Astrocyte (in vitro differentiated cells and primary cell): ENCODE results near the gene EPS8L1. TPM values are rescaled to one million over a fixed set of nuclear protein-coding genes. Genes with fewer than 3 reads are reported as not detected.
"Not testable (repeated sequence)": the region's sequence is repeated elsewhere in the genome, so short reads cannot be mapped to it uniquely, and the experiment has no call there.

Experiments
- DNase-seq: peaks from one replicate; pipeline ENCODE4 v3.0.0-alpha.2; 2010; ENCODE audit warnings: low read depth
- FAIRE-seq: peaks from 2 replicates; lab custom pipeline; 2011; peaks lifted over from hg19 to GRCh38; lab: Jason Lieb, UNC
- H2AFZ ChIP-seq: 2 replicates; pipeline ENCODE4 v1.6.0; 2012; ENCODE audit warnings: low read depth, low read length, inconsistent platforms
- H3K27ac ChIP-seq: 2 replicates; pipeline ENCODE4 v1.5.1; 2011; ENCODE audit warnings: low read depth, low read length, inconsistent platforms
- H3K27me3 ChIP-seq: 2 replicates; pipeline ENCODE4 v1.6.0; 2011; ENCODE audit warnings: low read length, inconsistent platforms; ENCODE audit not compliant: insufficient read depth
- H3K36me3 ChIP-seq: 2 replicates; pipeline ENCODE4 v1.5.1; 2011; ENCODE audit warnings: low read length, inconsistent platforms; ENCODE audit not compliant: insufficient read depth
- H3K4me1 ChIP-seq: 2 replicates; pipeline ENCODE4 v1.5.1; 2011; ENCODE audit warnings: low read length, inconsistent platforms; ENCODE audit not compliant: insufficient read depth
- H3K4me2 ChIP-seq: 2 replicates; pipeline ENCODE4 v1.6.0; 2012; ENCODE audit warnings: low read length, inconsistent platforms
- H3K4me3 ChIP-seq: 2 replicates; pipeline ENCODE4 v1.5.1; 2011; ENCODE audit warnings: low read depth, mild to moderate bottlenecking, low read length, inconsistent platforms; ENCODE audit not compliant: insufficient read depth
- H3K79me2 ChIP-seq: 2 replicates; pipeline ENCODE4 v1.6.0; 2012; ENCODE audit warnings: mild to moderate bottlenecking, low read length, inconsistent platforms; ENCODE audit not compliant: insufficient read depth
- H3K9ac ChIP-seq: 2 replicates; pipeline ENCODE4 v1.6.0; 2012; ENCODE audit warnings: mild to moderate bottlenecking, low read length, inconsistent platforms
- H3K9me3 ChIP-seq: 2 replicates; pipeline ENCODE4 v1.5.1; 2012; ENCODE audit warnings: low read depth, mild to moderate bottlenecking, low read length, inconsistent platforms; ENCODE audit not compliant: insufficient read depth
- H4K20me1 ChIP-seq: 2 replicates; pipeline ENCODE4 v1.6.0; 2012; ENCODE audit warnings: low read length, inconsistent platforms; ENCODE audit not compliant: insufficient read depth
- H3K27ac Mint-ChIP-seq: one replicate; pipeline ENCODE4 v1.8.0; 2021; ENCODE audit warnings: mild to moderate bottlenecking, mixed read lengths; ENCODE audit not compliant: unreplicated experiment
- H3K27me3 Mint-ChIP-seq: one replicate; pipeline ENCODE4 v1.8.0; 2021; ENCODE audit warnings: low read depth, mixed read lengths; ENCODE audit not compliant: unreplicated experiment
- H3K36me3 Mint-ChIP-seq: one replicate; pipeline ENCODE4 v1.8.0; 2021; ENCODE audit warnings: low read depth, mixed read lengths; ENCODE audit not compliant: unreplicated experiment
- H3K4me1 Mint-ChIP-seq: one replicate; pipeline ENCODE4 v1.8.0; 2021; ENCODE audit warnings: low read depth, mixed read lengths; ENCODE audit not compliant: unreplicated experiment
- H3K4me3 Mint-ChIP-seq: one replicate; pipeline ENCODE4 v1.8.0; 2021; ENCODE audit warnings: mild to moderate bottlenecking, moderate library complexity, mixed read lengths; ENCODE audit not compliant: unreplicated experiment
- H3K9me3 Mint-ChIP-seq: one replicate; pipeline ENCODE4 v1.8.0; 2021; ENCODE audit warnings: mild to moderate bottlenecking, mixed read lengths; ENCODE audit not compliant: unreplicated experiment
- CTCF ChIP-seq: IDR thresholded peaks from 2 replicates; pipeline ENCODE4 v1.5.1; 2011; ENCODE audit warnings: low read depth, mild to moderate bottlenecking, inconsistent platforms, low read length, moderate library complexity; ENCODE audit not compliant: insufficient read depth
- EZH2 ChIP-seq: IDR thresholded peaks from 2 replicates; pipeline ENCODE4 v1.6.1; 2012; ENCODE audit warnings: mild to moderate bottlenecking, low read length, inconsistent platforms; ENCODE audit not compliant: insufficient read depth
- total RNA-seq: library from RNA; stranded (reverse); gene quantifications from 2 replicates; pipeline ENCODE4 v1.2.1, GENCODE V29; 2021

EPS8L1 gene
- total RNA-seq, 1 donor from 2014 or later: 9.2 TPM

- no peak overlapping the region for H2AFZ ChIP-seq
- DNase-seq (no peak), FAIRE-seq (no peak)
- no peaks in the 10 kb centered on the region for H3K9me3 ChIP-seq
- no peaks in the 10 kb centered on the region for H3K4me1 ChIP-seq
- no peaks in the 10 kb centered on the region for H4K20me1 ChIP-seq
- no peak overlapping the region for H3K27ac ChIP-seq
- Mint-ChIP-seq H3K27ac (no peak overlapping the region), H3K27me3 (peaks cover 3% of the 10 kb centered on the region), H3K36me3 (peaks cover 2% of the 10 kb centered on the region), H3K4me3 (no peak overlapping the region), H3K4me1 (no peaks in the 10 kb centered on the region), H3K9me3 (peaks cover 7% of the 10 kb centered on the region)
- H3K4me3 ChIP-seq: no peak overlapping the region
- H3K79me2 ChIP-seq: no peaks in the 10 kb centered on the region
- no peaks in the 10 kb centered on the region for H3K36me3 ChIP-seq
- H3K4me2 ChIP-seq: no peak overlapping the region
- TF ChIP-seq EZH2 (no peak), CTCF (no peak)
- no peak overlapping the region for H3K9ac ChIP-seq
- H3K27me3 ChIP-seq: no peaks in the 10 kb centered on the region
These were observed 46.9 kb upstream of the EPS8L1 start for GRCh38 chr19:55028757-55029156.

- no peaks in the 10 kb centered on the region for H3K27me3 ChIP-seq
- H3K36me3 ChIP-seq: no peaks in the 10 kb centered on the region
- H3K4me1 ChIP-seq: no peaks in the 10 kb centered on the region
- H3K4me1 Mint-ChIP-seq: no peaks in the 10 kb centered on the region
- no peak overlapping the region for H2AFZ ChIP-seq
- DNase-seq (no peak), FAIRE-seq (no peak)
- no peaks in the 10 kb centered on the region for H3K9me3 ChIP-seq
- H3K27ac ChIP-seq: no peak overlapping the region
- TF ChIP-seq EZH2 (no peak), CTCF (no peak)
- no peak overlapping the region for H3K4me3 ChIP-seq
- H4K20me1 ChIP-seq: no peaks in the 10 kb centered on the region
- no peaks in the 10 kb centered on the region for H3K27me3 Mint-ChIP-seq
- no peak overlapping the region for H3K27ac Mint-ChIP-seq
- peaks cover 4% of the 10 kb centered on the region for H3K36me3 Mint-ChIP-seq
- H3K9me3 Mint-ChIP-seq: peaks cover 5% of the 10 kb centered on the region
- H3K4me3 Mint-ChIP-seq: no peak overlapping the region
- H3K79me2 ChIP-seq: no peaks in the 10 kb centered on the region
- H3K9ac ChIP-seq: no peak overlapping the region
- H3K4me2 ChIP-seq: no peak overlapping the region
These were observed 44.5 kb upstream of the EPS8L1 start for GRCh38 chr19:55031178-55031577.

- no peaks in the 10 kb centered on the region for H4K20me1 ChIP-seq
- no peaks in the 10 kb centered on the region for H3K9me3 ChIP-seq
- H3K27ac ChIP-seq: no peak overlapping the region
- no peaks in the 10 kb centered on the region for H3K27me3 Mint-ChIP-seq
- no peak overlapping the region for H3K9ac ChIP-seq
- H3K4me3 Mint-ChIP-seq: no peak overlapping the region
- no peak overlapping the region for H2AFZ ChIP-seq
- no peak overlapping the region for H3K4me2 ChIP-seq
- no peaks in the 10 kb centered on the region for H3K79me2 ChIP-seq
- H3K27me3 ChIP-seq: no peaks in the 10 kb centered on the region
- DNase-seq: no peak
- no peaks in the 10 kb centered on the region for H3K4me1 ChIP-seq
- H3K4me1 Mint-ChIP-seq: no peaks in the 10 kb centered on the region
- no peak for FAIRE-seq
- peaks cover 5% of the 10 kb centered on the region for H3K9me3 Mint-ChIP-seq
- TF ChIP-seq EZH2 (no peak), CTCF (no peak)
- no peak overlapping the region for H3K27ac Mint-ChIP-seq
- peaks cover 6% of the 10 kb centered on the region for H3K36me3 Mint-ChIP-seq
- H3K4me3 ChIP-seq: no peak overlapping the region
- H3K36me3 ChIP-seq: no peaks in the 10 kb centered on the region
These were observed 43.4 kb upstream of the EPS8L1 start for GRCh38 chr19:55032170-55032800.

GRCh38 chr19:55032976-55033643, 42.6 kb upstream of the EPS8L1 start:
- DNase-seq, H3K4me2 ChIP-seq, H3K9ac ChIP-seq, H3K36me3 Mint-ChIP-seq, H4K20me1 ChIP-seq, H3K4me1 Mint-ChIP-seq, H3K4me1 ChIP-seq, H3K4me3 Mint-ChIP-seq, H3K27ac ChIP-seq, H3K9me3 ChIP-seq, H3K4me3 ChIP-seq, H3K27me3 ChIP-seq, H3K27me3 Mint-ChIP-seq, H3K9me3 Mint-ChIP-seq, H3K79me2 ChIP-seq, H3K36me3 ChIP-seq, FAIRE-seq, H3K27ac Mint-ChIP-seq, H2AFZ ChIP-seq: not testable (repeated sequence)
